HUES48 (cell line): Measurements from ENCODE around the gene PHKB.
A peak's percentile ranks its signal among the peaks of the same experiment; 100 is the strongest.
"Not testable (repeated sequence)": the region's sequence is repeated elsewhere in the genome, so short reads cannot be mapped to it uniquely, and the experiment has no call there.

Source experiments
- H3K27ac ChIP-seq: one replicate; pipeline ENCODE4 v1.7.0; 2013; ENCODE audit warnings: low read depth, low read length, inconsistent platforms
- H3K27me3 ChIP-seq: 2 replicates; pipeline ENCODE4 v1.6.1; 2013; ENCODE audit warnings: mild to moderate bottlenecking, low read length; ENCODE audit not compliant: control insufficient read depth, insufficient read depth
- H3K36me3 ChIP-seq: 2 replicates; pipeline ENCODE4 v1.6.1; 2013; ENCODE audit warnings: low read length; ENCODE audit not compliant: control insufficient read depth, insufficient read depth
- H3K4me1 ChIP-seq: 2 replicates; pipeline ENCODE4 v1.6.1; 2013; ENCODE audit warnings: mild to moderate bottlenecking, low read length; ENCODE audit not compliant: control insufficient read depth, insufficient read depth
- H3K4me3 ChIP-seq: 2 replicates; pipeline ENCODE4 v1.5.1; 2013; ENCODE audit warnings: mild to moderate bottlenecking, low read depth, low read length
- H3K9ac ChIP-seq: 2 replicates; pipeline ENCODE4 v1.6.1; 2013; ENCODE audit warnings: mild to moderate bottlenecking, low read depth, low read length, moderate library complexity
- H3K9me3 ChIP-seq: 2 replicates; pipeline ENCODE4 v1.6.1; 2013; ENCODE audit warnings: low read length; ENCODE audit not compliant: control insufficient read depth, insufficient read depth

PHKB gene

DNA sequence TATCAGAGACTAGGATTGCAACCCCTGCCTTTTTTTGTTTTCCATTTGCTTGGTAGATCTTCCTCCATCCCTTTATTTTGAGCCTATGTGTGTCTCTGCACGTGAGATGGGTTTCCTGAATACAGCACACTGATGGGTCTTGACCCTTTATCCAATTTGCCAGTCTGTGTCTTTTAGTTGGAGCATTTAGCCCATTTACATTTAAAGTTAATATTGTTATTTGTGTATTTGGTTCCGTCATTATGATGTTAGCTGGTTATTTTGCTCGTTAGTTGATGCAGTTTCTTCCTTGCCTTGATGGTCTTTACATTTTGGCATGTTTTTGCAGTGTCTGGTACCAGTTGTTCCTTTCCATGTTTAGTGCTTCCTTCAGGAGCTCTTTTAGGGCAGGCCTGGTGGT, 220.4 kb downstream of the PHKB start:
- not testable (repeated sequence) for H3K9ac ChIP-seq, H3K4me3 ChIP-seq, H3K4me1 ChIP-seq

GRCh38 chr16:47687694-47688093, 226.6 kb downstream of the PHKB start:
- Histone ChIP-seq H3K9me3 (peaks cover 9% of the 10 kb centered on the region; the same call in 1 of the 2 replicates), H3K9ac (no peak overlapping the region), H3K27me3 (no peaks in the 10 kb centered on the region), H3K4me1 (no peaks in the 10 kb centered on the region), H3K27ac (no peak overlapping the region), H3K36me3 (peaks cover 17% of the 10 kb centered on the region; the same call in 1 of the 2 replicates), H3K4me3 (no peak overlapping the region)

More for the DNA sequence above, 220.4 kb downstream of the PHKB start:
- H3K9me3 ChIP-seq, H3K36me3 ChIP-seq, H3K27me3 ChIP-seq, H3K27ac ChIP-seq: not testable (repeated sequence)

GRCh38 chr16:47693226-47693625, 232.1 kb downstream of the PHKB start:
- Histone ChIP-seq H3K9me3 (no peaks in the 10 kb centered on the region), H3K9ac (no peak overlapping the region), H3K4me3 (no peak overlapping the region), H3K36me3 (peaks cover 32% of the 10 kb centered on the region; the same call in 1 of the 2 replicates), H3K4me1 (no peaks in the 10 kb centered on the region), H3K27me3 (no peaks in the 10 kb centered on the region), H3K27ac (no peak overlapping the region)

DNA sequence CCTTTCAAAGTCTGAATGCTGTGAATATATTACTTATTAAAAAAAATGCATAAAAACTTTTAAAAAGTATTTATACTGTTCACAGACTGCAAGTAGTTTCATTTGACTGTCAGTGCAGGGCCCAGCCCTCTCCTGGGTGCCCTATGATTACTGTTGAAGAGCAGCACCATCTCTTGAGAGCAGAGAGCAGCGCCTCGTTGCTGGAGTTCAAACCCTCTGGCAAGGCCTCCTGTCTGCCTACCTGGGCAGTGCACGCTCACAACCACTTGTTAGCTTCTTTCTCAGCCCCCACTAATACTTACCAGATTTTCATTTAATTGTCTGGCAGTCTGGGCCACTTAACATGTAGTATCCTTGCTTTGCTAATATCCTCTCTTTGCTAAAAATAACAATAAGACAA, 233.4 kb downstream of the PHKB start:
- H3K27me3 ChIP-seq = no peaks in the 10 kb centered on the region
- peaks cover 10% of the 10 kb centered on the region for H3K4me1 ChIP-seq
- H3K27ac ChIP-seq = no peak overlapping the region
- no peak overlapping the region for H3K9ac ChIP-seq
- no peak overlapping the region for H3K4me3 ChIP-seq
- peaks cover 25% of the 10 kb centered on the region; the same call in 1 of the 2 replicates for H3K36me3 ChIP-seq
- H3K9me3 ChIP-seq = no peaks in the 10 kb centered on the region

DNA sequence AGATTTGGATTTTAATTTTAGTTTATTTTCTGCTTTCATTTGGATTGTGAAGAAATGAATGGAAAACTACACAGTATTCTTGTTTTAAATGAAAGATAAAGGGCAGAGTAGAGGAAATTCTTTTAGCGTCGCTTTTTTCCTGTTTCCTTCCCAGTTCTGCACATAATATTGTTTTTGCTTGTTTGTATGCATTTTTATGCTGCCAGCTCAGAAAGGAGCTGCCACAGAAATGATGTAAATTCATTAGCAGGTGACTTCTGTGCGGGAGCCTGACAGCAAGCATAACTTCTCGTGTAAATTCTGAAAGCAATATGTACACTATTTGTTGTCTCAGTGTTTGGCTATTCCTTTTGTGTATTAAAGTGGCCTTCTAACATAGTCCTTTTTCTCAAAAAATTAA, 234.6 kb downstream of the PHKB start:
- no peak overlapping the region for H3K9ac ChIP-seq
- H3K27ac ChIP-seq = no peak overlapping the region
- H3K4me1 ChIP-seq = peaks cover 20% of the 10 kb centered on the region
- H3K27me3 ChIP-seq = no peaks in the 10 kb centered on the region
- H3K36me3 ChIP-seq = peaks cover 14% of the 10 kb centered on the region; the same call in 1 of the 2 replicates
- no peak overlapping the region for H3K4me3 ChIP-seq
- no peaks in the 10 kb centered on the region for H3K9me3 ChIP-seq

- H3K4me1 ChIP-seq = peaks cover 29% of the 10 kb centered on the region
- no peaks in the 10 kb centered on the region for H3K9me3 ChIP-seq
- H3K9ac ChIP-seq = no peak overlapping the region
- peaks cover 14% of the 10 kb centered on the region; the same call in 1 of the 2 replicates for H3K36me3 ChIP-seq
- no peak overlapping the region for H3K4me3 ChIP-seq
- H3K27ac ChIP-seq = no peak overlapping the region
- no peaks in the 10 kb centered on the region for H3K27me3 ChIP-seq
These were observed 236.7 kb downstream of the PHKB start for GRCh38 chr16:47697826-47698225.

DNA sequence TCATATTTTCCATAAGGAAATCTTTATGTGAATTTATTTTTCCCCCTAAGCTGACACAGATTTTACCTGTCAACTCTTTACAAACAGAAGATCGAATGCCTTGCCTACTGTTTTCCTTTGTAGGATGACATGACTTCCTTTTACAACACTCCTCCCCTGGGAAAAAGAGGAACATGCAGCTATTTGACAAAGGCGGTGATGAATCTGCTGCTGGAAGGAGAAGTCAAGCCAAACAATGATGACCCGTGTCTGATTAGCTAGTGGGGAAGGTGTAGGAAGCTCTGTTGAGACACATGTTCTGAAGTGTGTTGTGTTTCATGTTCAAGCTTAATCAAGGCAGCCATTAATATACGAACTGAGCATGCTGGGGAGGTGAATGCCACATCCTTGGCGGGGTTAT, 238.0 kb downstream of the PHKB start:
- Histone ChIP-seq H3K27me3 (no peaks in the 10 kb centered on the region), H3K27ac (peak overlapping the region; percentile 36), H3K36me3 (peaks cover 9% of the 10 kb centered on the region; the same call in 1 of the 2 replicates), H3K4me1 (peaks cover 29% of the 10 kb centered on the region), H3K4me3 (no peak overlapping the region), H3K9ac (no peak overlapping the region), H3K9me3 (no peaks in the 10 kb centered on the region)

DNA sequence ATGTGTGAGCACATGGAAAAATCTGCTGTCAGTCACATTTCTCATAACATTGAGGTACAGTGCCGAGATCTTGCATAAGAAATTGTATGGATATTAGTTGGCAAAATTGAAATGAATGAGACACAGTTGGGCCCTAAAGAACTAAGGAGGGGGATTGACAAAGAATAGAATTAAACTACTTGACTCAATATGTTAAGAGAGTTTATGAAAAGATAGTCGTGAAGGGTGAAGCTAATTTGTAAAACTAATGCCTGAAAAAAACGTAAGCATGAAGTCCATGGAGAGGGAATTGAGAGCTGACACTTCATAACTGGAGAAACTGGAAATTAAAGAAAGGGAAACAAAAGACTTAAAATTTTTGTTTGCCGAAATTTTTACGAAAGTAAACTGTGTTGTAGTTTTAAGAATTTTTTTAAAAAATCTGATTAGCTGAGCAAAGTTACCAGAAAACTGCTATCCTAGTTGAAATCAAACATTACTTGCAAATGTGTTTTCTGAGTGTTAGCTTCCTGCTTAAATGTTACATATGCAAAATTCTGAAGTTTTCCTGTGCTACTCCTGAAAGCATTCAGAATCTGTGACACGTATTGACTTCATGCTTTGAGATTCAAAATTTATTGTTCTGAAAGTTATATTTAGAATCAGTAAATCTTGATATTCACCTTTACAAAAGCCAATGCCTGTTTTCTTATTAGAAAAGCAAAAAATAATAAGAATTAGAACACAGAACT, 239.9 kb downstream of the PHKB start:
- peaks cover 9% of the 10 kb centered on the region; the same call in 1 of the 2 replicates for H3K36me3 ChIP-seq
- H3K27ac ChIP-seq = no peak overlapping the region
- H3K9me3 ChIP-seq = no peaks in the 10 kb centered on the region
- no peak overlapping the region for H3K9ac ChIP-seq
- no peaks in the 10 kb centered on the region for H3K27me3 ChIP-seq
- peaks cover 29% of the 10 kb centered on the region for H3K4me1 ChIP-seq
- H3K4me3 ChIP-seq = no peak overlapping the region

- Histone ChIP-seq H3K4me1 (peaks cover 14% of the 10 kb centered on the region), H3K27ac (no peak overlapping the region), H3K27me3 (no peaks in the 10 kb centered on the region), H3K4me3 (no peak overlapping the region), H3K9me3 (no peaks in the 10 kb centered on the region), H3K36me3 (no peaks in the 10 kb centered on the region), H3K9ac (no peak overlapping the region)
These were observed 244.1 kb downstream of the PHKB start for GRCh38 chr16:47705266-47705665.

GRCh38 chr16:47711809-47712208, 250.7 kb downstream of the PHKB start:
- Histone ChIP-seq H3K9me3 (no peaks in the 10 kb centered on the region), H3K27me3 (no peaks in the 10 kb centered on the region), H3K4me1 (no peaks in the 10 kb centered on the region), H3K4me3 (no peak overlapping the region), H3K9ac (no peak overlapping the region), H3K27ac (no peak overlapping the region), H3K36me3 (no peaks in the 10 kb centered on the region)

DNA sequence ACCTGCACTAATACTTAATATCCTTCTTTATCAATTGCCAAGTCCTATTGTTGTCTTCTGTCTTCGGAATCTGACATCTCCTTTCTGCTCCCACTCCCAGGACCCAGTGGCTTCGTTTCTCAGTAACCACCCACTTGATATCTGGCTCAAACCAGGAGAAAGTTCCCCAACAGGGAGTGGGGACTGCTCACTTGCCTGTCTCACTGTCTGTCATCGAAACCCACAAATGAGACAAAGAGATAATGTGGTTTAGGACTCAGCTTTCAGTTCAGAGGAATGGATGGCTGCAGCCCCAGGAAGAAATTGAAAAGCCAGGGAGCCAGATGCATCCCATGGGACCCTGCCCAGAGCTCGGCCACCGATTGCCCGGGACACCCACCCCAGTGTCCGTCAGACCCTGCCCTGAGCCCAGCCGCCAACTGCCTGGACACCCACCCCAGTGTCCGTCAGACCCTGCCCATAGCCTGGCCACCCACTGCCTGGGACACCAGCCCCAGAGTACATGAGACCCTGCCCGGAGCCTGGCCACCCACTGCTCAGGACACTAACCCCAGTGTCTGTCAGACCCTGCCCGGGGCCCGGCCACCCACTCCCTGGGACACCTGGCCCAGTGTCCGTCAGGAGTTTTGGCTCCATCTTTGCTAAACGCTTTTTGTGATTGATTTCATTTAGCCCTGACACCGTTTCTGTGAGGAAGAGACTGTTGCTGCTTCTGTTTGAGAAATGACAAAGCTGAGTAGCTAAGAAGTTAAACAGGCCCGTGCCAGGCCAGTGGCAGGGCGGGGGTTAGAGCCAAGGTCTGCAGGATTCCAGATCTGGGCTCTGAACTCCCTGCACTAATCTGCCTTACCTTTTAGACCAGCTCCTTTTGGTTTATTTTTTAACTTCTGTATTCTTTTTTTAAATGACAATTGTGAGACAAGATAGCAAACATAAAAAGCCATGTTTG, 251.4 kb downstream of the PHKB start:
- H3K9me3 ChIP-seq = no peaks in the 10 kb centered on the region
- H3K27me3 ChIP-seq = no peaks in the 10 kb centered on the region
- no peak overlapping the region for H3K9ac ChIP-seq
- no peak overlapping the region for H3K27ac ChIP-seq
- no peak overlapping the region for H3K4me3 ChIP-seq
- H3K4me1 ChIP-seq = no peaks in the 10 kb centered on the region
- H3K36me3 ChIP-seq = no peaks in the 10 kb centered on the region
